Fibroblast of mammary gland (primary cell): ENCODE measurements around the gene KCNC4.

Experiments
- DNase-seq: peaks from one replicate; pipeline ENCODE4 v3.0.0-alpha.2; 2010; ENCODE audit warnings: low read depth
- H3K4me3 ChIP-seq: 2 replicates; pipeline ENCODE4 v1.5.1; 2011; ENCODE audit warnings: low read depth, mild to moderate bottlenecking, low read length, moderate library complexity; ENCODE audit not compliant: control insufficient read depth
- TF ChIP-seq, protein P1 (sequence below): conservative IDR thresholded peaks from 2 replicates; pipeline ENCODE4 v1.5.1; 2011; ENCODE audit warnings: low read depth, low read length, inconsistent platforms; ENCODE audit not compliant: control insufficient read depth, insufficient read depth

The KCNC4 gene

DNA sequence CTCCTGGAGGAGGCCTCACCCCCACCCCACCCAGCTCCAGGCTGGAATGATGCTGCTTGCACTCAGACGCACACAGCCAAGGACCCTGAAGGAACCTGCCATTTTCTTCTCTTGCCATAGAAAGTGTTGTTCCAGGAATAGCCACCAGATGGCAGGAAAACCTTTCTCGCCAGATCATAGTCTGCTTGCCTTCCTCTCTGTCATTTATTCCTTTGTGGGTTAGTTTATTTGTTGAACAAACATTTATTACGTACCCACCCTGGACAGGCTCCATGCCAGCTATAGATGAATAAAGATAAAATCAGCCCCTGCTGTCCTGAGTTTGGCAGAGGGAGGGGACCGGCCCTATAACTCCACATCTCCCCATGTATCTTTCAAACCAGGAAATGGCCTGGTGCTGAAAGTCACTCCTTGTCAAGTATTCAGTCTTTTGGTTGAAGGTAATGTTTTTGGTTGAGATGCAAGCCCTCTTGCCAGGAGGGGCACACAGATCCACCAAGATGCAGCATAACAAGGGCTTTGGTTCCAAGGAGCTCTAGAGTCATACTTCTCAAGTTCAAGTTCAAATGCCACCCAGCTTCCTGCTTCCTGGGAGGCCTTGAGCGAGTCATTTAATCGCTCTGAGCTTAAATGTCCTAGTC is 7.0 kb upstream of the KCNC4 start:
- TF ChIP-seq, protein P1, sequence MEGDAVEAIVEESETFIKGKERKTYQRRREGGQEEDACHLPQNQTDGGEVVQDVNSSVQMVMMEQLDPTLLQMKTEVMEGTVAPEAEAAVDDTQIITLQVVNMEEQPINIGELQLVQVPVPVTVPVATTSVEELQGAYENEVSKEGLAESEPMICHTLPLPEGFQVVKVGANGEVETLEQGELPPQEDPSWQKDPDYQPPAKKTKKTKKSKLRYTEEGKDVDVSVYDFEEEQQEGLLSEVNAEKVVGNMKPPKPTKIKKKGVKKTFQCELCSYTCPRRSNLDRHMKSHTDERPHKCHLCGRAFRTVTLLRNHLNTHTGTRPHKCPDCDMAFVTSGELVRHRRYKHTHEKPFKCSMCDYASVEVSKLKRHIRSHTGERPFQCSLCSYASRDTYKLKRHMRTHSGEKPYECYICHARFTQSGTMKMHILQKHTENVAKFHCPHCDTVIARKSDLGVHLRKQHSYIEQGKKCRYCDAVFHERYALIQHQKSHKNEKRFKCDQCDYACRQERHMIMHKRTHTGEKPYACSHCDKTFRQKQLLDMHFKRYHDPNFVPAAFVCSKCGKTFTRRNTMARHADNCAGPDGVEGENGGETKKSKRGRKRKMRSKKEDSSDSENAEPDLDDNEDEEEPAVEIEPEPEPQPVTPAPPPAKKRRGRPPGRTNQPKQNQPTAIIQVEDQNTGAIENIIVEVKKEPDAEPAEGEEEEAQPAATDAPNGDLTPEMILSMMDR: peak; percentile 95
- no peak overlapping the region for H3K4me3 ChIP-seq
- peak; percentile 68 for DNase-seq

DNA sequence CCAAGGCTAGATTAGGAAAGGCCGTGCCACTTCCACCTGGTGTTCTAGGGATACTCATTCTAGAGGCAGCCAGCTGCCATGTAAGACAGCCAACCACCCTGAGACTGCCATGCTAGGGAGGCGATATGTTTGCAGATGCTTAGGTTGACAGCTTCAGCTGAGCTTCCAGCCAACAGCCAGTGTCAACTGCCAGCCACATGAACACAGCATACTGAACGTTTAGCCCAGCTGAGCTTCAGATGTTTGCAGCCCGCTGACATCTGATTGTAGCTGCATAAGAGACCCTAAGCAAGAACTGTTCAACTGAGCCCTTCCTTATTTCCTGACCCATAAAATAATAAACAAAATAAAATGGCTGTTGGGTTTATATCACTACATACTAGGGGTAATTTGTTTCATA is 5.0 kb upstream of the KCNC4 start:
- TF ChIP-seq, protein P1: no peak
- H3K4me3 ChIP-seq: no peak overlapping the region
- no peak for DNase-seq

DNA sequence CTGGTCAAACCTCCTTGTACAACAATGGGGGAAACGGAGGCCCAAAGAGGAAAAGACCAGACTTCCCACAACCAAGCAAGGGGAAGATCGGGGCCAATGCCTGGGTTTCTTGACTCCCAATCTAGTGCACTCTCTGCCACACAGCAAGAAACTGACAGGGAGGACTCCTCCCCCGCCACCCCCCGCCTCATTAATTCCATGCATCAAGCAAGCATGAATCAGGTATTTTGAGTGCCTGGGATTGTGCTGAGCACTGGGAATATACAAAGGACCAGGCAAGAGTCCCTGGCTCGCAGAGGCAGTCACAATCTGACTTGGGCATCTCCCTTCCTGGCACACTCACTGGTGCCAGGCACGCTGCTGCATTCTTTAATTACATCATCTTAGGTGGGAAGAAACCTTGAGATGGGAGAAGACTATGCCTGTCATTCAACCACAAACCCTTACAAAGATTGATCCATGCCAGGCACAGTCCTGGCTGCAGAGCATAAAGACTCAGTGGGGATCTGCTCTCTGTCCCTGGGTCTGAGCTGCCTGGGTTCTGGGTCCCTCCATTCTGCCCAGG is 4.4 kb upstream of the KCNC4 start:
- H3K4me3 ChIP-seq: no peak overlapping the region
- no peak for DNase-seq
- TF ChIP-seq, protein P1: no peak

DNA sequence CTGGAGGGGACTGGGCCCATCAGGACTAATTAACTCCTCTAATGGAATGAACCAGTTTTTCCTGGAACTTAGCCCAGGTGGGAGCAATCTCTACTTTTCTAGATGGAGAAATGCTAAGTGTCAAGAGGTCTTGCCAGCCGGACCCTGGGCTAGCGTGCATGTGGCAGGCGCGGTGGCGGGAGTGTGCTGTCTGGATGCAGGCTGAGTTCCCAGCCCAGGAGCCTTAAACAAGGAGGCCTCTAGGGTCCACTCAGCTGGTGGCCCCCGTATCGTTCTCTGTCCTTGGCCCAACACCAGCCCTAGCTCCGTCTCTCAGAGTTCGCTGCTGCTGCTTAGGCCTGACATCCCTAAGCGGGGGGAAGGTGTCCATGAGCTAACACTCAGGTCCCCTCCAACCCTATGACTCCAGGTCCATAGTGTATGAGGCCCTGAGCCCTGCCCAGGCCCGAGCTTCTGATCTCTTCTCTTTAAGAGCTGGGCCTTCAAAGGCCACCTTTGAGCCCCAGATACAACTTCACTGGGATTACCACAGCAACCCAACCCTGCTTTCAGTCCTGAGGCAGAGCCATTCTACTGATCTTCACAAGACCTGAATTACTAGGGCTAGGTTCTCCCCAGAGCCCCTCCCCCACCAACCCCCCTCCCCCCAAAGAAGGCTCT is 3.7 kb upstream of the KCNC4 start:
- no peak for DNase-seq
- TF ChIP-seq, protein P1: no peak
- no peak overlapping the region for H3K4me3 ChIP-seq

DNA sequence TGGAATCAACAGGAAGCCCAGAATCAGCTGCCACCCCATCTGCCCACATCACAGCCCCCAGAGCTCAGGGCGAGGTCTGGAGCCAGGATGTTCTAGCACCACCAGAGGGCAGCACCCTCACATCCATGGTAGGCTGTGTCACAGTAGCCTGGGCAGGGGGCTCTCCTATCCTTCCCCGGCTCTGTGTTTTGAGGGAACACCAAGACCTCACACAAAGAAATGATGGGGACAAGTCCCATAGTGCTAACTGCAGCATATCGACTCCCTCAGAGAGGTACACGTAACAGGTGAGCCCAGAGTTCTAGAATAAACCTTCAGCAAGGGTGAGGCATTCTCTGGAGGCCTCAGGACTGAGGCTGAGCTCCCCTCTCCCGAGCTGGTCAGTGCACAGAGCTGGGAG is 2.3 kb upstream of the KCNC4 start:
- TF ChIP-seq, protein P1: peak; percentile 93
- peak; percentile 42 for DNase-seq
- no peak overlapping the region for H3K4me3 ChIP-seq

DNA sequence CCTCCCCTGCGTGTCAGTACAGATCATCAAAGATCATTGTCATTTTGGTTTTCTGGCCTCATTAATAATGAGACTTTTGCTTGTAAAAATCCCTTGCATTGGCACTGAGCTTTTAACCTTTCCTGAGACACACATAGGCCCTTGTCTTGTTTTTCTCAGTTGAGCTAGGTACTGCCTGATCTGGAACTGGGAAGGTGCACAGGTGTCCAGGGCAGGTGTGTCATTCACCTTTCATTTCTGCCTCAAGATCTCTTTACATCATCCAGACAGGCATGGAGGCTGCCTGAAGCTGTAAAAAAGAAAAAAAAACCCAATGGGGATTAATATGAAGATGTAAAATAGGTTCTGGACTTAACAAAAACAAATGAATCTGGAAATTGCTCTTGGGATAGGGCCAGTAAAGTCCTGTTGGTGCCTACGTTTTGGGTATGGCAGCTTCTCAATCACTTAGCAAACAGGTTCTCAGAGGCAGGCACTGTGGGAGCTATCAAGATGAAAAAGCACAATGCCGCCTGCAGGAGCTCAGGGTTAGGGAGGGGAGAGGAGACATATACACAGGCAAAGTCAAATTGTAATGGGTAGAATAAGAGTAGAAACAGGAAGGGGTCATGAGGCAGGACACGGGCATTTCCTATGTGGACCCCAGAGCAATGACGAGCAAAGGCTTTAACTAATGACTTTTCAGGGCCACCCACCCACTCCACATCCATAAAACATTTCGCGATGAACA is 1.0 kb upstream of the KCNC4 start:
- no peak for DNase-seq
- peak overlapping the region; percentile 46 for H3K4me3 ChIP-seq
- TF ChIP-seq, protein P1: no peak
